Measurements from ENCODE around the gene NDUFS2.
"Not testable (repeated sequence)": the region's sequence is repeated elsewhere in the genome, so short reads cannot be mapped to it uniquely, and the experiment has no call there.

Gene NDUFS2

DNA sequence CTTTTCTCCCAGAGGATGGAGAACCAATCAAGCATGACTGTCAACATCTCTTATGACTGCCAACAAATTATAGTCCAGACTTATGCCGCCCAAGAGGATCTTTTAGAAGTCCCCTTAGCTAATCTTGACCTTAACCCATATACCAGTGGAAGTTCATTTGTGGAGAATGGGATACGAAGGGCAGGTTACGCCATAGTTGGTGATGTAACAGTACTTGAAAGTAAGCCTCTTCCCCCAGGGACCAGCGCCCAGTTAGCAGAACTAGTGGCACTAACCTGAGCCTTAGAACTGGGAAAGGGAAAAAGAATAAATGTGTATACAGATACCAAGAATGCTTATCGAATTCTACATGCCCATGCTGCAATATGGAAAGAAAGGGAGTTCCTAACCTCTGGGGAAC is 53.1 kb downstream of the NDUFS2 start:
- DNase-seq (ENCODE audit: low spot score) = not testable (repeated sequence)

- DNase-seq (ENCODE audit: low spot score) = not testable (repeated sequence)
Measured at GRCh38 chr1:161255955-161256520, 53.9 kb downstream of the NDUFS2 start.

DNA sequence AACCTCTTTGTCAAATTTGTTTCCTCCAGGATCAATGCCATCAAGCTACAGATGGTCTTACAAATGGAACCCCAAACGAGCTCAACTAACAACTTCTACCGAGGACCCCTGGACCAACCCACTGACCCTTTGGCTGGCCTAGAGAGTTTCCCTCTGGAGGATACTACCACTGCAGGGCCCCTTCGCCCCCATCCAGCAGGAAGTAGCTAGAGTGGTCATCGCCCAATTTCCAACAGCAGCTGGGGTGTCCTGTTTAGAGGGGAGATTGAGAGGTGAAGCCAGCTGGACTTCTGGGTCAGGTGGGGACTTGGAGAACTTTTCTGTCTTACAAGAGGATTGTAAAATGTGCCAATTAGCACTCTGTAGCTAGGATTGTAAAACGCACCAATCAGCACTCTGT is 54.9 kb downstream of the NDUFS2 start:
- DNase-seq (ENCODE audit: low spot score) = not testable (repeated sequence)

- DNase-seq (ENCODE audit: low spot score) = peak; percentile 53
Measured at GRCh38 chr1:161258439-161259344, 56.5 kb downstream of the NDUFS2 start, which contains the start of gene PCP4L1. Gene PCP4L1 (plus strand): TSS chr1:161258745. CDS start chr1:161258975, 230 bp downstream.

DNA sequence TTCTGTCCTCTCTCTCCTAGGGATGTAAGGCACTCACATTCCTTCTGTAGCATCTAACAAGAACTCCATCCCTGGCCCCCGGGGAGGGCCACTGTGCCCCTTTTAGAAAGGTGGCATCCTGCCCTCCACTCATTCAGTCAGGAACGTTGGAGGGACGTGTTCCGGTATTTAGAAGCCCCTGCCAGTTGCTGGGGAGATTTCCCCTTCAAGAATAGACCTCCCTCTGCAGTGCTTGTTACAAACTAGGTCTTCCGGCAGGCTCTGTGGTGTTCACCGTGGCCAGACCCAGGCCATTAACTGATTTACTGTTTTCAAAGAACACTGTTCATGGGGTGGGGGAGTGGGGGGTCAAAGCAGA is 57.2 kb downstream of the NDUFS2 start:
- no peak for DNase-seq (ENCODE audit: low spot score)

- no peak for DNase-seq (ENCODE audit: low spot score)
Measured at GRCh38 chr1:161259765-161260164, 57.6 kb downstream of the NDUFS2 start.

GRCh38 chr1:161260376-161261260 is 58.5 kb downstream of the NDUFS2 start:
- DNase-seq (ENCODE audit: low spot score) = no peak

- DNase-seq (ENCODE audit: low spot score) = no peak
Measured at GRCh38 chr1:161261261-161262235, 59.4 kb downstream of the NDUFS2 start.
